HEK293 (cell line): ENCODE measurements around the gene CCDC160.

Source experiments
- SP2 ChIP-seq: fragments of 450-650 bp; formaldehyde crosslinking; IDR thresholded peaks from 2 replicates; pipeline ENCODE4 v1.5.1; 2016; ENCODE audit warnings: missing biosample characterization, missing genetic modification characterization
- ZBTB17 ChIP-seq: fragments of 450-650 bp; formaldehyde crosslinking; IDR thresholded peaks from 2 replicates; pipeline ENCODE4 v1.5.1; 2016; ENCODE audit warnings: missing biosample characterization, missing genetic modification characterization
- ZNF623 ChIP-seq: fragments of 450-650 bp; formaldehyde crosslinking; IDR thresholded peaks from 2 replicates; pipeline ENCODE4 v1.5.1; 2016; ENCODE audit warnings: missing biosample characterization, missing genetic modification characterization

- TF ChIP-seq ZNF623 (tag by site-specific recombination) (no peak), ZBTB17 (no peak), SP2 (tag by site-specific recombination) (no peak)
These were observed 34.4 kb upstream of the CCDC160 start for GRCh38 chrX:134202561-134202960.
